Testis (tissue), 3 donors: ENCODE results near the gene KIAA0753. TPM values are rescaled to one million over a fixed set of nuclear protein-coding genes. Genes with fewer than 3 reads are reported as not detected.

ENCODE experiments used
- DNase-seq: peaks from one replicate; pipeline ENCODE4 v3.0.0-alpha.2; 2019
- H3K27ac ChIP-seq, 2 donors: fragments of 200-600 bp; sonication (generic); one replicate each; pipeline ENCODE4 v1.5.1; 2019
- H3K27me3 ChIP-seq: fragments of 200-600 bp; sonication (generic); one replicate; pipeline ENCODE4 v1.5.1; 2019
- H3K36me3 ChIP-seq: fragments of 200-600 bp; sonication (generic); one replicate; pipeline ENCODE4 v1.5.1; 2017; ENCODE audit warnings: low read depth; ENCODE audit errors: missing control alignments
- H3K4me1 ChIP-seq: fragments of 200-600 bp; sonication (generic); one replicate; pipeline ENCODE4 v1.5.1; 2019
- H3K4me3 ChIP-seq, 2 donors: fragments of 200-600 bp; sonication (generic); one replicate each; pipeline ENCODE4 v1.5.1; 2017 to 2019
- H3K9me3 ChIP-seq: fragments of 200-600 bp; sonication (generic); one replicate; pipeline ENCODE4 v1.5.1; 2017
- CTCF ChIP-seq, 3 experiments: fragments of 450-650 bp in 2 of 3; fragments of 200-600 bp in 1 of 3; sonication (generic) in 1 of 3; IDR thresholded peaks; one replicate each; pipeline ENCODE4 v1.5.1; 2016 to 2019; ENCODE audit warnings: antibody characterized with exemption in 3 of 3, mild to moderate bottlenecking in 2 of 3, moderate library complexity in 1 of 3
- POLR2A ChIP-seq: fragments of 450-650 bp; IDR thresholded peaks from one replicate; pipeline ENCODE4 v1.6.1; 2017; ENCODE audit warnings: antibody characterized with exemption, mild to moderate bottlenecking, moderate library complexity
- WGBS, 2 donors: methylation state at CpG; one replicate each; pipeline ENCODE4 v1.1.5; 2018; 5-methylcytosine and 5-hydroxymethylcytosine counted together
- intact Hi-C: fragments of 100-400 bp; cut with DNase I; formaldehyde crosslinking; loops from one replicate; pipeline ENCODE4 v1.15.1; 2023; ENCODE audit warnings: low total_unique reads
- polyA plus RNA-seq: library from polyadenylated mRNA; stranded (reverse); fragments of 350-450 nt; fragmentation: Illumina TruSeq; extraction: RNeasy Lipid Tissue Mini Kit (QIAGEN cat#74804); gene quantifications from one replicate; pipeline ENCODE4 v1.2.3, GENCODE V29; 2014; ENCODE audit warnings: low read depth, low replicate concordance; ENCODE audit not compliant: insufficient read depth
- total RNA-seq, 2 donors: library from RNA; depleted of rRNA; stranded (reverse); fragments of >200 nt; gene quantifications; one replicate each; pipeline ENCODE4 v1.2.3, GENCODE V29; 2016

Gene KIAA0753
- total and polyA plus RNA-seq, 3 donors from 2014 or later: 43.9 to 59.8 (median 44.7) TPM

- H3K4me1 ChIP-seq: peaks cover 11% of the 10 kb centered on the region
- intact Hi-C loops: no loop called here
- H3K36me3 ChIP-seq: no peaks in the 10 kb centered on the region
- no peaks in the 10 kb centered on the region for H3K9me3 ChIP-seq
- H3K4me3 ChIP-seq: no peak overlapping the region
- DNase-seq: no peak
- no peaks in the 10 kb centered on the region for H3K27me3 ChIP-seq
- 56 to 78% methylated on average over 2 of the region's 2 CpGs for WGBS, 2 donors
- TF ChIP-seq CTCF (IDR thresholded peaks at IDR 0.05) (no peak), POLR2A (no peak)
- no peak overlapping the region for H3K27ac ChIP-seq
These were observed 4.4 kb downstream of the KIAA0753 start for GRCh38 chr17:6636105-6636504.

GRCh38 chr17:6633263-6633662 is 7.2 kb downstream of the KIAA0753 start:
- H3K27ac ChIP-seq: no peak overlapping the region
- H3K4me1 ChIP-seq: no peaks in the 10 kb centered on the region
- no peak for DNase-seq
- H3K27me3 ChIP-seq: no peaks in the 10 kb centered on the region
- 94 to 98% methylated on average over 3 of the region's 3 CpGs for whole genome bisulfite sequencing, 2 donors
- intact Hi-C loops: no loop called here
- no peaks in the 10 kb centered on the region for H3K9me3 ChIP-seq
- no peak for TF ChIP-seq POLR2A
- TF ChIP-seq CTCF (IDR thresholded peaks at IDR 0.05): no peak
- no peaks in the 10 kb centered on the region for H3K36me3 ChIP-seq
- no peak overlapping the region for H3K4me3 ChIP-seq

- Histone ChIP-seq H3K36me3 (no peaks in the 10 kb centered on the region), H3K4me3 (no peak overlapping the region), H3K4me1 (no peaks in the 10 kb centered on the region), H3K27me3 (no peaks in the 10 kb centered on the region), H3K9me3 (no peaks in the 10 kb centered on the region), H3K27ac (no peak overlapping the region)
- TF ChIP-seq CTCF (IDR thresholded peaks at IDR 0.05): no peak
- TF ChIP-seq POLR2A: no peak
- intact Hi-C loops: no loop called here
- DNase-seq: no peak
These were observed 8.0 kb downstream of the KIAA0753 start for GRCh38 chr17:6632530-6632929.

- H3K4me1 ChIP-seq: no peaks in the 10 kb centered on the region
- no peaks in the 10 kb centered on the region for H3K36me3 ChIP-seq
- no peaks in the 10 kb centered on the region for H3K27me3 ChIP-seq
- 96 to 100% methylated on average over 1 of the region's 1 CpG for WGBS, 2 donors
- no peak overlapping the region for H3K27ac ChIP-seq
- TF ChIP-seq CTCF (IDR thresholded peaks at IDR 0.05) (no peak), POLR2A (no peak)
- intact Hi-C loops: no loop called here
- H3K4me3 ChIP-seq: no peak overlapping the region
- no peak for DNase-seq
- no peaks in the 10 kb centered on the region for H3K9me3 ChIP-seq
These were observed 10.1 kb downstream of the KIAA0753 start for GRCh38 chr17:6630390-6630789.

GRCh38 chr17:6627019-6627418 is 13.5 kb downstream of the KIAA0753 start:
- Histone ChIP-seq H3K4me3 (no peak overlapping the region), H3K27me3 (no peaks in the 10 kb centered on the region), H3K27ac (no peak overlapping the region), H3K4me1 (no peaks in the 10 kb centered on the region), H3K36me3 (no peaks in the 10 kb centered on the region), H3K9me3 (no peaks in the 10 kb centered on the region)
- no peak for TF ChIP-seq POLR2A
- TF ChIP-seq CTCF (IDR thresholded peaks at IDR 0.05): no peak
- intact Hi-C loops: no loop called here
- DNase-seq: no peak
- 76 to 79% methylated on average over 1 of the region's 1 CpG for WGBS, 2 donors
